K562 (cell line): ENCODE results near the gene ZNF558. TPM values are rescaled to one million over a fixed set of nuclear protein-coding genes. Genes with fewer than 3 reads are reported as not detected.

Source experiments
- CEBPZ ChIP-seq: fragments of 150-350 bp; IDR thresholded peaks from 2 replicates; pipeline ENCODE4 v1.6.1; 2014; ENCODE audit warnings: low read depth, mild to moderate bottlenecking, low read length, borderline replicate concordance
- CTCF ChIP-seq, 3 experiments: IDR thresholded peaks in 2 of 3; conservative IDR thresholded peaks in 1 of 3; 2 replicates each; pipeline ENCODE4 v1.5.1; 2011 to 2012; ENCODE audit warnings: low read length in 3 of 3, mild to moderate bottlenecking in 3 of 3, control low read depth in 2 of 3, improper control_type of control experiment in 1 of 3, inconsistent platforms in 1 of 3, low read depth in 1 of 3, mixed read lengths in 1 of 3, moderate library complexity in 1 of 3; ENCODE audit not compliant: insufficient read depth in 2 of 3
- CXXC5 ChIP-seq: fragments of 250-450 bp; sonication (Bioruptor Pico); IDR thresholded peaks from 2 replicates; pipeline ENCODE4 v1.8.0; 2022; ENCODE audit warnings: inconsistent platforms, mild to moderate bottlenecking, moderate library complexity
- GATAD2A ChIP-seq: fragments of 450-650 bp; IDR thresholded peaks from 2 replicates; pipeline ENCODE4 v1.6.1; 2017
- IFI16 ChIP-seq: fragments of 250-450 bp; sonication (Bioruptor Pico); IDR thresholded peaks from 2 replicates; pipeline ENCODE4 v2.1.2; 2022; ENCODE audit warnings: mild to moderate bottlenecking, inconsistent platforms
- MEF2A ChIP-seq: IDR thresholded peaks from 2 replicates; pipeline ENCODE4 v1.6.1; 2011; ENCODE audit warnings: low read depth, mild to moderate bottlenecking, low read length, moderate library complexity; ENCODE audit not compliant: control insufficient read depth
- NR2F6 ChIP-seq: fragments of 450-650 bp; formaldehyde crosslinking; IDR thresholded peaks from 2 replicates; pipeline ENCODE4 v1.4.0; 2020; ENCODE audit warnings: mild to moderate bottlenecking
- PTTG1 ChIP-seq: fragments of 450-650 bp; IDR thresholded peaks from 2 replicates; pipeline ENCODE4 v1.6.1; 2016; ENCODE audit warnings: low read depth, mild to moderate bottlenecking, missing genetic modification characterization, missing compliant biosample characterization
- RERE ChIP-seq: sonication (generic); formaldehyde crosslinking; IDR thresholded peaks from 2 replicates; pipeline ENCODE4 v1.8.0; 2023; ENCODE audit warnings: missing genetic modification reagents, mild to moderate bottlenecking, borderline replicate concordance
- SREBF2 ChIP-seq: sonication (generic); formaldehyde crosslinking; IDR thresholded peaks from 2 replicates; pipeline ENCODE4 v1.4.0; 2020; ENCODE audit warnings: mild to moderate bottlenecking, missing genetic modification reagents
- TEAD4 ChIP-seq, 2 experiments: sonication (generic) in 1 of 2; formaldehyde crosslinking in 1 of 2; IDR thresholded peaks; 2 replicates each; pipeline versions ENCODE4 v1.6.1 to v1.8.0; 2012 to 2022; ENCODE audit warnings: borderline replicate concordance in 1 of 2, inconsistent platforms in 1 of 2, low read length in 1 of 2, mild to moderate bottlenecking in 1 of 2, missing genetic modification reagents in 1 of 2
- TFAM ChIP-seq: fragments of 250-450 bp; sonication (Bioruptor Pico); conservative IDR thresholded peaks from 2 replicates; pipeline ENCODE4 v1.5.0; 2021; ENCODE audit warnings: mild to moderate bottlenecking, moderate library complexity
- ZNF277 ChIP-seq: fragments of 250-450 bp; sonication (Bioruptor Pico); IDR thresholded peaks from 2 replicates; pipeline ENCODE4 v1.8.0; 2022; ENCODE audit warnings: inconsistent platforms, mild to moderate bottlenecking, moderate library complexity, borderline replicate concordance
- ZNF780A ChIP-seq: fragments of 250-450 bp; sonication (Bioruptor Pico); IDR thresholded peaks from 2 replicates; pipeline ENCODE4 v1.5.0; 2021; ENCODE audit warnings: mild to moderate bottlenecking
- polyA plus RNA-seq, 8 experiments: library from polyadenylated mRNA; depleted of rRNA in 4 of 8; stranded (reverse) in 5 of 8; unstranded in 3 of 8; fragments of >200 nt; fragmentation: Nextera tagmentation in 2 of 8; fragmentation: Illumina TruSeq in 1 of 8; extraction: Ambion mirVana in 2 of 8; extraction: Trizol in 1 of 8; gene quantifications; 2 replicates each; pipeline versions ENCODE4 v1.2.1 to v1.2.3, GENCODE V29; 2011 to 2014; ENCODE audit warnings: inconsistent platforms in 1 of 8, missing spikeins in 1 of 8
- total RNA-seq, 7 experiments: library from RNA; depleted of rRNA in 6 of 7; stranded (reverse); fragments of >200 nt in 6 of 7; fragmentation: Illumina TruSeq in 2 of 7; extraction: Trizol in 2 of 7; gene quantifications; 2 replicates each; pipeline versions ENCODE4 v1.2.1 to v1.2.3, GENCODE V29; 2011 to 2021; ENCODE audit warnings: low replicate concordance in 1 of 7

Gene ZNF558
- total and polyA plus RNA-seq, 9 of the 15 experiments (the other 6 are each of a cell fraction or from before 2014, with no cell fraction given) = 5.4 to 47.6 (median 21.2) TPM

- TF ChIP-seq CEBPZ (no peak), CTCF (IDR thresholded peaks at IDR 0.05 in 2 of 3, conservative IDR thresholded peaks at IDR 0.05 in 1 of 3; ENCODE audit: insufficient read depth in 2 of 3, low read depth in 1 of 3, low read length in 3 of 3) (peak in 2 of 3 experiments; percentile 41 to 44; a peak in 3 of 6 replicates), TEAD4 (IDR thresholded peaks at IDR 0.05; ENCODE audit: low read length) (no peak), TEAD4 (CRISPR knock-in tag; IDR thresholded peaks at IDR 0.05; ENCODE audit: borderline replicate concordance) (no peak), TFAM (no peak), IFI16 (CRISPR knock-in tag) (no peak), NR2F6 (CRISPR knock-in tag) (no peak), SREBF2 (CRISPR knock-in tag) (no peak), CXXC5 (peak; percentile 94), RERE (CRISPR knock-in tag) (no peak), PTTG1 (tag) (no peak), MEF2A (no peak), GATAD2A (peak; percentile 98), ZNF780A (CRISPR knock-in tag) (no peak), ZNF277 (CRISPR knock-in tag) (no peak)
Observed at GRCh38 chr19:8832132-8833021, at the start of gene ZNF558, which contains the start of gene MBD3L1 (continued).
